HG02852 (cell line): ENCODE data around the gene TDRD9.
"Not testable (repeated sequence)": the region's sequence is repeated elsewhere in the genome, so short reads cannot be mapped to it uniquely, and the experiment has no call there.

Source experiments
- ATAC-seq: cut with Tn5 transposase; IDR thresholded peaks from one replicate; pipeline ENCODE4 v1.9.1; 2021; ENCODE audit warnings: mild to moderate bottlenecking, moderate library complexity; ENCODE audit not compliant: unreplicated experiment

Gene TDRD9

DNA sequence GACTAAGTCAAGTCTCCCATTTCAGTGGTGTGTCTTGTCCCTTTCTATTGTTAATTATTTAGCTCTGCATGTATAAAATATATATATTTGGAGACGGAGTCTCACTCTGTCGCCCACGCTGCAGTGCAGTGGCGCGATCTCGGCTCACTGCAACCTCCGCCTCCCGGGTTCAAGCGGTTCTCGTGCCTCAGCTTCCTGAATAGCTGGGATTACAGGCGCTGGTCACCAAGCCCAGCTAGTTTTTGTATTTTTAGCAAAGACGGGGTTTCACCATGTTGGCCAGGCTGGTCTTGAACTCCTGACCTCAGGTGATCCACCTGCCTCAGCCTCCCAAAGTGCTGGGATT lies 6.4 kb upstream of the TDRD9 start:
- not testable (repeated sequence) for ATAC-seq

DNA sequence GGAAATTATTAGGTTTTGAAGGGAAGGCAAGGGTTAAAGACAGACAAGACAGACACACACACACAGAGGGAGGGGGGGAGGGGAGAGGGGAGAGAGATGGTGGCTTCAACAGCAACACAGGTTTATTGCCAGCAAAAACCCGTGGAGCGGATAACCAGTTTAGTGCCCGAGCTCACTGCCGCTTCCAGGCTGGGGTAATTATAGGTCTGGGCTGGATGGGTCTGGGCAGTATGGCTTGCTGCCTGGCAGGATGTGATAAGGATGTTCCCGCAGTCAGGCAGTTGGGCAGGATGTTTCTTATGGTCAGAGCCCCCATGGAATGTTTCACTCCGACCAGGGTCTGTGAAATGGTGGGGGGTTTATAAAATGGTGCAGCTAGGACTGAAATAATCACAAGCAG lies 4.4 kb upstream of the TDRD9 start:
- ATAC-seq = no peak

DNA sequence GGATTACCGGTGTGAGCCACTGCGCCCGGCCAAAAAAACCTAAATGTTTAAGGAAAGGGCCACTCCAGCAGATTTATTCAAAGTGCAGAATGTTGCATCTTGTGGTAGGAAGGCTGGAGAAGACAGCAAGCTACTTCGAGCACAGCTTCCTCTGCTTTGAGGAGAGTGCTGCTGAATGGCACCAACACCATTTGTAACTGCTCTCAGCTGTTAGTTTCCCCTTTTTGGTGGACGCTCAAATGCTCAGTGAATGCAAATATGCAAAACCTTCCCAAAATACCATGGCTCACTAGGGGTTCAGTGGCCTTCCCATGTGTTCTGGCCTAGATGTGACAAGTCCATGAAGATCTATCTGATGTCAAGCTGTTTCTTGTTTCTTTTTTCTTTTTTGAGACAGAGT lies 2.9 kb upstream of the TDRD9 start:
- no peak for ATAC-seq

DNA sequence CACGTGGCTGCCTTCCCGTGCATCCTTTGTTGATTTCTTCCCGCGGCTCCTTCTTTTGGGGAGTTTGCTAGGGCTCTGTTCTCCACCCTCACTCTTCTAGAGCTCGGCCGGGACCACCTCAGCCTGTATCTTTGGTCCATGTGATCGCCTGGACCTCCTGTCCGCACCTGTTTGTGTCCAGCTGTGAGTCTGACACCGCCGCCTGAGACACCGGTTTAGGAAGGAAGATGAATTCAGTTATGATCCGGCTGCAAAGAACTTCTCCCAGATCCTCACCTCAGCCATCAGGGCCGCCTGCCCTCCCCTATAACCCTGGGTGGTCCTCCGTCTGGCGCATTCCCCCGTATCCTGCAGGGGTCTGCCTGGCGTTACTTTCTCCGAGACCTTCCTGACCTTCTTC lies 690 bp upstream of the TDRD9 start:
- no peak for ATAC-seq

DNA sequence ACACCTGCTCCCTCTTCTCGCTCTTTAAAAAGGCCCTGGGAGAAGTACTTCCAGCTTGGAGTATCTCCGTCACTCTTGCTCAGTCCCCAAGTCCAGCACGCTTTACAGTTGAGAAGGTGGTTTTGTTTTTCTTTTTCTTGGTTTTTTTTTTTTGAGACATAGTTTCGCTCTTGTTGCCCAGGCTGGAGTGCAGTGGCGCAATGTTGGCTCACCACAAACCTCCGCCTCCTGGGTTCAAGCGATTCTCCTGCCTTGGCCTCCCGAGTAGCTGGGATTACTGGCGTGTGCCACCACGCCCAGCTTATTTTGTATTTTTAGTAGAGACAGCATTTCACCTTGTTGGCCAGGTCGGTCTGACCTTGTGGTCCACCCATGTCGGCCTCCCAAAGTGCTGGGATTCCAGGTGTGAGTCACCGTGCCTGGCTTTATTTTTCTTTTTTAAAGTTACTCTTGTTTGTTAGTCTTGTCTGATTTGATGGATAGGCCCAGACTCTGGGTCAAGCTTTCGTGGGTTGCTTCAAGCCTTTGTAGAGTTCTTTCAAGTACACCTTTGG lies 1.9 kb downstream of the TDRD9 start:
- ATAC-seq = no peak

DNA sequence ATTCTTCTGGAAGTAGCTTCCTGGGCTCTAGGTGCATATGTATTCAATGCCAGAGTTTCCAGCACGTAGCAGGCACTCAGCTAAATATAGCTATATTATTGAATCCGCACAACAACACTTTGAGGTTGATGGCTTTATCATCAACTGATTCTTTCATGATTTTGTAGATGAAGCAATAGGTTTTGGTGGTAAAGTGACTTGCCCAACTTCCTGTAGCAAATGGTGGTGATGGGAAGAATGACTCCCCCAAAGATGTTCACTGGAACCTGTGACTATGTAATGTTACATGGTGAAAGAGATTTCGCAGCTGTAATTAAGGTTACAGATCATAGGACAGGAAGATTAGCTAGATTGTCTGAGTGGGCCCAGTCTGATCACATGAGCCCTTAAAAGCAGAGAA lies 3.2 kb downstream of the TDRD9 start:
- no peak for ATAC-seq

DNA sequence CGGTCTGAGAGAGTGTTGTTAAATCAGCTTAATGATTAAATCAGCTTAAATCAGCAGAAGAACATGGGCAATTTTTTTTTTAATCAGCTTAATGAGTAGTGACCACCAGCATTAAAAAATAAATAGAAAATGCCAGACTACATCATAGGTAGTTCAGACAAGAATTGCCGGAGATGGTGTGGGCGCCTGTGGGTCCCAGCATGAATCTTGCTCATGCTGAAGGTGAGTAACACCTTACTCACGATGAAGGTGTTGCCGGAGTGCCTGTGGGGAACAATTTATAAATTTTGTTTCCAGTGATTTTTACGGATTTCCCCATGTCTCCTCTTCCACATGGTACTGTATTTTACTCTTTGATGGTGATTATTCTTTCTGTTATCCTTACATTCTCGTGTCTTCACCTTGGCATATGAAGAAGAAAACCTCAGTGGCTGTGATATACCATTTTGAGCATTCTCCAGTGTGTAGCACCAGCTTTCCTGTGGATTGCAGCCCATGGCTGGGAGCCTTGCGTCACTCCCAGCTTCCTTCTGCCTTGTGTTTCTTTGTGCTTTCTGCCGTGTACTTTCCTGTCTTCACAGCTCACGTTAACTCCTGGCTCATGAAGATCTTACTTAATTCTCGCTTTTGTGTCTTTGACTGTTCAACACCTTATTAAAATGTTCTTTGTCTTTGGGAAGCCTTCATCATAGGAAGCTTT lies 4.7 kb downstream of the TDRD9 start:
- ATAC-seq = no peak

DNA sequence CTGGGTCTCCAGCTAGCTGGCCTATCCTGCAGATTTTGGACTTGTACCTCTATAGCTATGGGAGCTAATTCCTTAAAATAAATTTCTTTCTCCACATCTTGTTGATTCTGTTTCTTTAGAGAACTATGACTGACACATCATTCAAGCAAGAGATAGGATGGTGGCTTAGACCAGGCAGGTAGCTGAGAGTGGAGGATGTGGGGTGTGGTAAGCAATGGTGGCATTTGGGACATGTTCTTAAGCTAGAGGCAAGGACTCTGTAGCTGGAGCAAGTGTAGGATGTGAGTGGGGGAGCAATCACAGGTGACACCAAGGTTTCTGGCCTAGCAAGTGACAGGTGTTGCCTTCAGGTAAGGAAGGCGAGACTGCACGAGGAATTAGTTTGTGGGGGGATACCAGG lies 6.8 kb downstream of the TDRD9 start:
- ATAC-seq = no peak

DNA sequence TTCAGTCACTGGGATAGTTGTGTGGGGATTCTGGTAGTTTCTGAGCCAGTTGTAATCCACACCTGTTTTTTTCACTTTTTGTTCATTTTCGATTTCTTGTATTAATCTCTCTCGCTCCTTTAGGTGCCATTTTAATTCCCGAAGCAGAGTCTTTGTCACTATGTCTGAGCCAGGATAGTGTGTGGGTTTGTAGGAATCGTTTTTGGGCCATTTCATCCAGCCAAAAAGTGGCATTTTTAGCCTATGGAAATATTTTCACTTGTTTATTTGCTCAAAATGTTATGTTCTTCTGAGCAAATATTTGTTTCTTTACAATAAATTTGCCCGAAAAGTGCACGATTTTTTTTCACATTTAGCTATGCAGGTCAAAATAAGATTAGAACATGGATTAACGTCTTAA lies 13.2 kb downstream of the TDRD9 start:
- no peak for ATAC-seq

DNA sequence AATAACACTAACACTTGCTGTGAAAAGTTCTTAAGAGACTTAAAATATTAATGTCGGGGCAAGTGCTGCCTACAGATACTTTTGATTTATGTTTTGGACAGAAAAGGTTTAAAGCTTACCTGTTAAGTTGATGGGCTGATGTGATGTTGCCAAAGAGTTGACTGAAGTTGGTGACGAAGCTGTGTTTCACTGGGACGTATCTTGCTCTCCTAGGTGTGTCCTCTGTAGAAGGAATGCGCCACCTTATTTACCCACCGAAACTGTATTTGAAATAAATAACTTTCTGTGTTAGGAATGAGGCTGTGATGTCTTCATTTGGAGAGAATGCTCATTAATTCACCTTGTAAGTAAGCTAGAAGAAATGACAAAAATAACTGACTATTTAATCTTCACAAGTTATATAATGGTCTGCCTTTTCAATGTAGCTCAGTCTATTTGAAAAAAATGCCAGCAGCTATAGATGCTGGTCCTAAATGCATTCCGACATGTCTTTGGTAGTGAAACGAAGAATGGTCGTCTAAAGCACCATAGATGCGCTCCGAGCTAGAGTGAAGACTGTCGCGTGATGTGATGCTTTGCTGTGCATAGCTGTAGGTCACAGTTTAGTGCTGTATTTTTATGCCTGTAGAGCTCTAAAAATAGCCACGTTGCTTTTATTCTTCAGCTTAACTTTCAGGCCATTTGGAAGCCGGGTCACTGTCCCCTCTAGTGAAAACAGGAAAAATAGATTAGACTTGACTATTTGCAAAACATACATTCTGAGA lies 13.9 kb downstream of the TDRD9 start, which contains the start of gene RD3L:
Gene RD3L, minus strand, starts transcription at position 557 of the 764 bp plus-strand sequence. CDS start 834 bp downstream, outside the sequence.
- ATAC-seq = no peak

DNA sequence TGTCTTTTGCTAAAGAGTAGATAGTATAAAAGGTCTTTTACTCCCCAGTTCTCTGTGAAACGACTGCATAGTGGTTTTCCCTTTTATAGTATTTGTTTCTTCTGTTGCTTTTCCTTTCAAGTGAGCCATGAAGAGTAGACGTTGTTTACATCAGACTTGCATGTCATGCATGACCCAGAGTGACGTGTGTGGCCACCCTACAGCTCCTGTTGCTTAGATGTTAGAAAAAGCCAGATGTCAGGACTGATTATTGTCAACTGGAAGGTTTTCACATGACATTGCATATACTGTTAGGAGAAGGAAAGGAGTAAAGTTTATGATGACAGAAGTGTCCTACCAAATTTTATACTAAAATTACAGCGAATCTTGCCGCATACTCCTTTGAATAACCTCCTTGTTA lies 15.4 kb downstream of the TDRD9 start:
- ATAC-seq = no peak

DNA sequence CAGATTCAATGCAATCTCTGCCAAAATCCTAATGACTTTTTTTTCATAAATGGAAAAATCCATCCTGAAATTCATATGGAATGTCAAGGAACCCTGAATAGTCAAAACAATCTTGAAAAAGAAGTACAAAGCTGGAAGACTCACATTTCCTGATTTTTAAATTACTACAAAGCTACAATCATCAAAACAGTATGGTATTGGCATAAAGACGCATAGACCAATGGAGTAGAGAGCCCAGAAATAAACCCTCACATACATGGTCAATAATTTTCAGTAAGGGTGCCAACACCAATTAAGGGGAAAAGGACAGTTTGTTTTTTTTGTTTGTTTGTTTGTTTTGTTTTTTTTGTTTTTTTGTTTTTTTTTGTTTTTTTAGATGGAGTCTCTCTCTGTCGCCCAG lies 18.7 kb downstream of the TDRD9 start:
- ATAC-seq = no peak

DNA sequence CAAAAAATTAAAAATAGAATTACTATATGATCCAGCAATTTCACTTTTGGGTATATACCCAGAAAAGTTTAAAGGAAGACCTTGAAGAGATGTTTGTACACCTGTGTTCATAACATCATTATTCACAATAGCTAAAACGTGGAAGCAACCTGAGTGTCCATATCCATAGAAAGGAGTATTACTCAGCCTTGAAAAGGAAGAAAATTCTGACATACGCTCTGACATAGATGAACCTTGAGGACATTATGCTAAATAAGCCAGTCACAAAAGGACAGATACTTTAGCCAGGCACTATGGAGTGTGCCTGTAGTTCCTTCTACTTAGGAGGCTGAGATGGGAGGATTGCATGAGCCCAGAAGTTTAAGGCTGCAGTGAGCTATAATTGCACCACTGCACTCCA lies 20.2 kb downstream of the TDRD9 start:
- no peak for ATAC-seq

DNA sequence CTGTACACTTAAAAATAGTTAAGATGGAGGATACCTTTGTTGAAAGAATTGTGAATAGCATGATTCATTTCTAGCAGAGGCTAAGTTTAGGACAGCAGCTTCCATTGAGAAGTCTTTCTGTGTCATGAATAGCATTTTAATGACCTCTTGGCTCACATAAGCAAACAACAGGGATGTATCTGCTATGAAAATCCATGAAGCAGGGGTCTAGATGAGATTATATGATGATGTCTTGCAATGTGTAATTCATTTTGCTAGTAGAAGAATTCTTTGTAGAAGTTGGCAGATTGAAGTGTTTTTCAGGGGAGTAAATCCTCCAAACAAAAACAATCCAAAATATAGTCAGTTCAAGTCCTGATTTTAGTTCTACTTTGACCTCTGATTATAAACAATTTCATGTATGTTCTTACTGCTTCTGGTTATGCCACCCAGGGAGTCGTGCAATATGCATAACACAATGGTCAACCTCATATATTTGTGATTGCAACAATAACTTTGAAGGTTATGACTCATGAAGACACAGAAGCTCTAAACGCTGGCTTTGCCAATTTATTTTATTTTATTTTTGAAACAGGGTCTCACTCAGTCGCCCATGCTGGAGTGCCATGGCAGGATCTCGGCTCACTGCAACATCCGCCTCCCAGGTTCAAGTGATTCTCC lies 21.0 kb downstream of the TDRD9 start:
- no peak for ATAC-seq

DNA sequence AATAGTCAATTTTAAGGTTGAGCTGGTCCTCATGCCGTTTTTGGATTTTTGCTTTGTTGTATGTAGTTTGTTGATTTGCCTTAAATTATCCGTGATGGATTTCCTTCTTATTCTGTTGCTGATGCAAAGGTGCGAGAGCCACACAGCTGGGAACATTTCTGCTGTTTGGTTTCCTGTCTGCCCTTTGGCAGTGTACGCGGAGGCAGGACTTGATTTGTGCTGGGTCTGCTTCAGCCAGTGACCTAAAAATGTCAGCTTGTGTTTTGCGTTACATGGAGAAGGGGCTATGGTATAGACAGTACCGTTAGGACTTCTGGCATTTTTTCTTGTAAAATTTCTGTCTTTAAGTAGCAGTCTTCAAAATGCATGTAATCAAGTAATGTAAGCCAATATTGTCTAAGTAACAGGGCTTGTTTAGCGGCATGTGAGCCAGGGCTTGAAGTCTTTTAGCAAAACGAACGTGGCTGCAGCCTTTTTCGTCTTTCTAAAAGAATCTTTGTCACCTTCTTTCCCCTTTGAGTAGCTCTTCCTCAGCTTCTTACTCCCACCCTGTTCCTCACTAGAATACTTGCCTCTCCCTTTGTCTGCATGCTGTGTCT lies 32.3 kb downstream of the TDRD9 start:
- ATAC-seq = no peak

DNA sequence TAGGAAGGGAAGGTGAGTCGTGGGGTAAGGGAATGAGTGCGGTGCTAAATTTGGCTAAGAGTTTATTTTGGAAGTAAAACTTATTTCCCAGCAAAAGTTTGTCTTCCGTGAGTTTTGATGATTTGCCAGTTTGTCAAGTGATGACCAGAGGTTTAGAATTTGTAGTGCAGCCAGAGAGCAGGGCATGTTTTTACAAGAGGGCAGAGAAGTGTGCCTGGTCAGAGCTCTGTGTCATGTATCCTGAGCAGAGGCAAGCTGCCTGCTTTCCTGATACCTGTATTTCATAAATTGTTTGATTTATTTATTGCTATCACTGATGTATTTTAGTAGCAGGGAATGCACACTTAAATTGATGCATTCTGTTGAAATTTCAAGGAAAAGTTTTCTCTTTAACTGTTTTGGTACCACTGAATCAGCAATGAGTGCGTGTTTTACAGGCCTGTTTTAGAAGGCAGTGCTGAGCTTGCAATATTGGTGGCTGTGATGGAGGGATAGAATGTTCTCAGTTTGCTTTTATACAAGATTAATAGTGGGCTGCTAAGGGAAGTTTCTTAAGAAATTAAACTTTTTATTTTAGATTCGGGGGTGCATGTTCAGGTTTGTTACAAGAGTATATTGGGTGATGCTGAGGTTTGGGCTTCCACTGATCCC lies 33.8 kb downstream of the TDRD9 start:
- no peak for ATAC-seq

DNA sequence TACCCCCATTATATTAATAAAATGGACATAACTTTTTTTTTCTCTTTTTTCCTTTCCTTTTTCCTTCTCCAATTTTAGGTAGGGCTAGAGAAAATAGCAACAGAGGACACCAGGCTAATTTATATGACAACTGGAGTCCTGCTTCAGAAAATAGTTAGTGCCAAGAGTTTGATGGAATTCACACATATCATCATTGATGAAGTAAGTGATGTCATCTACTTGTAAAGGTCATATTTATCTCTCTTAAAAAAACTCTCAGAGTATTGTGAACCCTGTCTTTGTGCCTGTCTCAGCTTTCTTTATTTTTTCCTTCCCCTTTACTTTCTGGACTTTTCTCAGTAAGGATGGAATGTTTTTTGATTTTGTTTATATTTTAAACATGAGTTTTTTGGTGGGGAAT lies 38.4 kb downstream of the TDRD9 start:
- ATAC-seq = no peak

DNA sequence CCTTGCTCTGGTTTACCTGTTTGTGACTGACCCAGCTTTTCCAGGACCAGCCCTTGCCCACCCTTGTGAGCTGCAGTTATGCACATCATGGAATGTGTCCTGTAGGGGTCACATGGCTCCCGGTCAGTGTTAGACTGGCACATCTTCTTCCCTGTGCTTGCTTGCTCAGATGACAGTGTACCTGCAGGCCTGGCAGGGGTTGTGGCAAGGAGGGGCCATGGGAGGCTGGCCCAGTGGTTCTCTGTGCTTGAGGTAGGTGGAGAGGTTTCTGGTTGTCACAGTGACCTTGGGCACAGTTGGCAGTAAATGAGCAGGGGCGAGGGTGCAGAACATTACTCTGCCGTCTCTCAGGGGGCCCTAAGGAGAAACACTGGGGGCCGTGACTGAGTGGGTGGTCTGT lies 41.7 kb downstream of the TDRD9 start:
- no peak for ATAC-seq

DNA sequence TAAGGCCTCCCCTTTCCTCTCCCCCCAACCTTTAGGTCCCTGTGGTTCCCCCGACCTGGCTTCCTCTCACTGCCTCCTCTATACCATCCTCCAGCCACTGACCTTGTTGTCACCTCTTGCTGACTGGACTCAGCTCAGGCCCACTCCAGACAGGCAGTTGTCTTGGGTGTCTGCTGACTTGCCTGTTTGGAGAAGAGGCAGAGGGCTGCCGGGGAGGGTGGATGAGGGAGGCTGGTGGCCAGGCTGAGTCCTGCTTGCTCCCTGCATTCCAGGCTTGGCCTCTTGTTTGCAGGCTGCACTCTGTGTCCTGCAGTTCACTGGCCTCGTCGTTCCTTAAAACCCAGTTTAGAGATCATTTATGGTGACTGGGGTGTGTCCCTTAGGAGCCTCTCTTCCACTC lies 45.1 kb downstream of the TDRD9 start:
- no peak for ATAC-seq

DNA sequence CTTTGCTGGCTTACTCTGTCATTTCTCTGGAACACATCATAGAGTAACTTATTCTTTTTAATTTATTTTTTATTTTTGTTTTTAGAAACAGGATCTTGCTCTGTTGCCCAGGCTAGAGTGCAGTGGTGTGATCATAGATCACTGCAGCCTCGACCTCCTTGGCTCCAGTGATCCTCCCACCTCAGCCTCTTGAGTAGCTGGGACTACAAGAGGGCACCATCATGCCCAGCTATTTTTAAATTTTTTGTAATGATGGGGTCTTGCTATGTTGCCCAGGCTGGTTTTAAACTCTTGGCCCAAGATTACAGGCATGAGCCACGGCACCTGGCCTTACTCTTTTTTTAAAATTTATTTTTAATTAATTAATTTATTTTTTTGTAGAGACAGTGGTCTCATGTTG lies 46.3 kb downstream of the TDRD9 start:
- no peak for ATAC-seq
